Tibial nerve (tissue), 4 donors: ENCODE measurements around the gene PTPRA. TPM values are rescaled to one million over a fixed set of nuclear protein-coding genes. Genes with fewer than 3 reads are reported as not detected.
"Not testable (repeated sequence)": the region's sequence is repeated elsewhere in the genome, so short reads cannot be mapped to it uniquely, and the experiment has no call there.

ENCODE experiments used
- DNase-seq, 2 donors: peaks; one replicate each; pipeline ENCODE4 v3.0.0-alpha.2; 2019; ENCODE audit warnings: low spot score in 2 of 2
- H3K27ac ChIP-seq, 4 donors: fragments of 200-600 bp; sonication (generic) in 3 of 4; one replicate each; pipeline ENCODE4 v1.5.1; 2017 to 2019; ENCODE audit warnings: mild to moderate bottlenecking in 1 of 4
- H3K27me3 ChIP-seq, 2 donors: fragments of 200-600 bp; sonication (generic) in 1 of 2; one replicate each; pipeline versions ENCODE4 v1.5.1 to v1.6.0; 2017 to 2019
- H3K36me3 ChIP-seq, 3 donors: fragments of 200-600 bp; sonication (generic); one replicate each; pipeline ENCODE4 v1.5.1; 2018 to 2019
- H3K4me1 ChIP-seq, 4 donors: fragments of 200-600 bp; sonication (generic) in 3 of 4; one replicate each; pipeline ENCODE4 v1.5.1; 2017 to 2019
- H3K4me3 ChIP-seq, 4 donors: fragments of 200-600 bp; sonication (generic) in 3 of 4; one replicate each; pipeline ENCODE4 v1.5.1; 2017 to 2019; ENCODE audit warnings: mild to moderate bottlenecking in 1 of 4, moderate library complexity in 1 of 4
- H3K9me3 ChIP-seq, 4 donors: fragments of 200-600 bp; sonication (generic) in 3 of 4; one replicate each; pipeline ENCODE4 v1.5.1; 2017 to 2019
- CTCF ChIP-seq, 5 experiments: fragments of 200-600 bp in 3 of 5; fragments of 450-650 bp in 2 of 5; sonication (generic) in 3 of 5; IDR thresholded peaks; one replicate each; pipeline ENCODE4 v1.5.1; 2016 to 2019; ENCODE audit warnings: antibody characterized with exemption in 5 of 5, mild to moderate bottlenecking in 3 of 5, moderate library complexity in 2 of 5
- EP300 ChIP-seq, 2 donors: sonication (generic); formaldehyde crosslinking; IDR thresholded peaks; one replicate each; pipeline ENCODE4 v1.6.1; 2017; ENCODE audit warnings: antibody characterized with exemption in 2 of 2, mild to moderate bottlenecking in 1 of 2
- POLR2A ChIP-seq, 2 donors: fragments of 450-650 bp; IDR thresholded peaks; one replicate each; pipeline ENCODE4 v1.6.1; 2017; ENCODE audit warnings: antibody characterized with exemption in 2 of 2, mild to moderate bottlenecking in 2 of 2, moderate library complexity in 2 of 2
- WGBS, 2 donors: methylation state at CpG; one replicate each; pipeline ENCODE4 v1.1.5; 2018; 5-methylcytosine and 5-hydroxymethylcytosine counted together
- total RNA-seq, 4 donors: library from RNA; depleted of rRNA; stranded (reverse); fragments of >200 nt; gene quantifications; one replicate each; pipeline ENCODE4 v1.1.0, GENCODE V29; 2016

Gene PTPRA
- total RNA-seq, 4 donors from 2014 or later: 46.3 to 119 (median 67.4) TPM

- no peaks in the 10 kb centered on the region for H3K27me3 ChIP-seq
- no peak for DNase-seq
- peaks cover 0 to 8% (median 0%) of the 10 kb centered on the region in 4 donors for H3K4me1 ChIP-seq
- WGBS, 2 donors: 94 to 100% methylated on average over 3 of the region's 3 CpGs
- no peak overlapping the region for H3K27ac ChIP-seq
- peaks cover 0 to 7% (median 2%) of the 10 kb centered on the region in 4 donors for H3K9me3 ChIP-seq
- no peak overlapping the region for H3K4me3 ChIP-seq
- TF ChIP-seq CTCF (IDR thresholded peaks at IDR 0.05): no peak
- TF ChIP-seq EP300 (IDR thresholded peaks at IDR 0.05): no peak
- no peak for TF ChIP-seq POLR2A (IDR thresholded peaks at IDR 0.05)
- H3K36me3 ChIP-seq: peaks cover 0 to 6% (median 0%) of the 10 kb centered on the region in 3 donors
Observed at GRCh38 chr20:2892376-2892775, 19.1 kb downstream of the PTPRA start.

DNA sequence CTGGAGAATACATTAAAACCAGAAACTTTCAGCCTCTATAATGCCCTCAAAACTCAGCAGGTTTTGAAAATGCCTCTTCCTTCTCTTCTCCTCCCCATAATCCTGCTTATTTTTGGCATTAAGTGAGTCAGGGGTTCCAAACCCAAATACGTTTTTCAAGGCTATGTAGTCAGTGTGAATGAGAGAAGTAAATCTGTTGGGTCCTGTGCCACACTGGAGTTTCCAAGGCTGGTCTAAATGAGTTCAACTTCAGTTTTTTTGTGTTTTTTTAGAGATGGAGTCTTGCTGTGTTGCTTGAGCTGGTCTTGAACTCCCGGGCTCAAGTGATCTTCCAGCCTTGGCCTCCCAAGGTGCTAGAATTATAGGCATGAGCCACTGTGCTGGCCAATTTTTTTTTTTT lies 20.9 kb downstream of the PTPRA start:
- no peaks in the 10 kb centered on the region for H3K27me3 ChIP-seq
- peaks cover 0 to 7% (median 2%) of the 10 kb centered on the region in 4 donors for H3K9me3 ChIP-seq
- no peak for DNase-seq
- H3K4me3 ChIP-seq: no peak overlapping the region
- H3K36me3 ChIP-seq: peaks cover 0 to 6% (median 0%) of the 10 kb centered on the region in 3 donors
- TF ChIP-seq EP300 (IDR thresholded peaks at IDR 0.05) (no peak), CTCF (IDR thresholded peaks at IDR 0.05) (no peak), POLR2A (IDR thresholded peaks at IDR 0.05) (no peak)
- H3K27ac ChIP-seq: no peak overlapping the region
- peaks cover 0 to 8% (median 0%) of the 10 kb centered on the region in 4 donors for H3K4me1 ChIP-seq
- 86 to 94% methylated on average over 2 of the region's 2 CpGs for WGBS, 2 donors

GRCh38 chr20:2895154-2895553 lies 21.9 kb downstream of the PTPRA start:
- H3K36me3 ChIP-seq, H3K4me3 ChIP-seq, H3K9me3 ChIP-seq, H3K27ac ChIP-seq, H3K4me1 ChIP-seq, DNase-seq, H3K27me3 ChIP-seq: not testable (repeated sequence)
- WGBS, 2 donors: 95 to 99% methylated on average over 3 of the region's 3 CpGs

- Histone ChIP-seq H3K4me1 (peaks cover 3 to 19% (median 8%) of the 10 kb centered on the region in 4 donors), H3K36me3 (peaks cover 0 to 6% (median 0%) of the 10 kb centered on the region in 3 donors), H3K4me3 (no peak overlapping the region), H3K9me3 (peaks cover 0 to 7% (median 2%) of the 10 kb centered on the region in 4 donors), H3K27ac (no peak overlapping the region), H3K27me3 (no peaks in the 10 kb centered on the region)
- no peak for TF ChIP-seq POLR2A (IDR thresholded peaks at IDR 0.05)
- 87 to 91% methylated on average over 3 of the region's 3 CpGs for WGBS, 2 donors
- no peak for DNase-seq
Observed at GRCh38 chr20:2899243-2899642, 26.0 kb downstream of the PTPRA start.

DNA sequence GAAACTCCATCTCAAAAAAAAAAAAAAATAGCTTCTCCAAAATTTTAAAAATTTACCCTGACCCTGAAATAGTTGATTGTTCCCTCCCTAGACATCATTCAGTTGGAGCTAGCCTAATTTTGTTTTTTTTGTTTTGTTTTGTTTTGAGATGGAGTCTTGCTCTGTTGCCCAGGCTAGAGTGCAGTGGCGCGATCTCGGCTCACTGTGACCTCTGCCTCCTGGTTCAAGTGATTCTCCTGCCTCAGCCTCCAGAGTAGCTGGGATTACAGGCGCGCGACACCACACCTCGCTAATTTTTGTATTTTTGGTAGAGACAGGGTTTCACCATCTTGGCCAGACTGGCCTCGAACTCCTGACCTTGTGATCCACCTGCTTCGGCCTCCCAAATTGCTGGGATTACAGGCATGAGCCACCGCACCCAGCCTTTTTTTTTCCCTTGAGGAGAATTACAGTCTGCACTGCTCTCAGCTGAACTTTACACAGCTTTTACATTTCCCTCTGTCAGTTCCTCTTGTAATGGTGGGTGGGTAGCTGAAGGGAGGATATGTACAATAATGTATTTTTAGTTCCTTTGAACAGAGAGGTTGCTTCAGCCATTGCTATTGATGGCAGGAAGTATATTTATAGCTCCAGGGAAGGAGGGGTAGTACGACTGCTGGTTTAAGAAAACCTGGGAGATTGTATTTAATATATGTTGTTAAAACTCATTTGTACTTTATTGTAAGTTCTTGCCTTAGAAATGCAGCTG lies 27.7 kb downstream of the PTPRA start:
- H3K27me3 ChIP-seq: no peaks in the 10 kb centered on the region
- no peaks in the 10 kb centered on the region for H3K9me3 ChIP-seq
- no peak overlapping the region for H3K4me3 ChIP-seq
- H3K4me1 ChIP-seq: peaks cover 3 to 19% (median 8%) of the 10 kb centered on the region in 4 donors
- no peaks in the 10 kb centered on the region for H3K36me3 ChIP-seq
- WGBS, 2 donors: 76 to 78% methylated on average over 11 of the region's 11 CpGs
- no peak for TF ChIP-seq CTCF (IDR thresholded peaks at IDR 0.05)
- no peak for TF ChIP-seq POLR2A (IDR thresholded peaks at IDR 0.05)
- TF ChIP-seq EP300 (IDR thresholded peaks at IDR 0.05): no peak
- no peak overlapping the region for H3K27ac ChIP-seq
- DNase-seq: no peak

DNA sequence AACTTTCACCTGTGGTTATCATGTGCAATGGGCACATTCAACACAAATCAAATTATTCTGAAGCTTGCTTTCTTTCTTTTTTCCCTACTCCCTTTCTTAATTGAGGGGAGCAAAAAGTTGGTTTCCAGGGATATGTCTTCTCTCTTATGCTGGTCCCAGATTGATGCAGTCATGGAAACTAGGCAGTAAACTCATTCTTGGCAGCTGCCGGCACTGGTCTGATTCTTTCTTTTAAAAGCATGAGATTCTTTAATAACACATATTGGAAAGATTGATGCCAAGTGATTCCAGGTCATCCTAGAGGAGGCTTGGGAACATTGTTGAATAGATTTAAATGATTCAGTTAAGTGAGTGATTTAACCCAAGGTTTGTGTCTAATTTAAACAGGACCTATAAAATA lies 29.0 kb downstream of the PTPRA start:
- no peak overlapping the region for H3K4me3 ChIP-seq
- 11 to 24% methylated on average over 1 of the region's 1 CpG for WGBS, 2 donors
- TF ChIP-seq CTCF (IDR thresholded peaks at IDR 0.05) (no peak), POLR2A (IDR thresholded peaks at IDR 0.05) (no peak), EP300 (IDR thresholded peaks at IDR 0.05) (no peak)
- no peaks in the 10 kb centered on the region for H3K36me3 ChIP-seq
- H3K4me1 ChIP-seq: peaks cover 3 to 19% (median 8%) of the 10 kb centered on the region in 4 donors
- H3K27me3 ChIP-seq: no peaks in the 10 kb centered on the region
- H3K9me3 ChIP-seq: no peaks in the 10 kb centered on the region
- no peak for DNase-seq
- no peak overlapping the region for H3K27ac ChIP-seq
